NCI-H446 treated with DMSO at 0.1 percent for 48 hours (cell line): ENCODE results near the gene LMCD1.
"Not testable (repeated sequence)": the region's sequence is repeated elsewhere in the genome, so short reads cannot be mapped to it uniquely, and the experiment has no call there.

Experiments
- DNase-seq: peaks from one replicate; lab custom pipeline; 2025; lab: John Stamatoyannopoulos, UW

The LMCD1 gene

DNA sequence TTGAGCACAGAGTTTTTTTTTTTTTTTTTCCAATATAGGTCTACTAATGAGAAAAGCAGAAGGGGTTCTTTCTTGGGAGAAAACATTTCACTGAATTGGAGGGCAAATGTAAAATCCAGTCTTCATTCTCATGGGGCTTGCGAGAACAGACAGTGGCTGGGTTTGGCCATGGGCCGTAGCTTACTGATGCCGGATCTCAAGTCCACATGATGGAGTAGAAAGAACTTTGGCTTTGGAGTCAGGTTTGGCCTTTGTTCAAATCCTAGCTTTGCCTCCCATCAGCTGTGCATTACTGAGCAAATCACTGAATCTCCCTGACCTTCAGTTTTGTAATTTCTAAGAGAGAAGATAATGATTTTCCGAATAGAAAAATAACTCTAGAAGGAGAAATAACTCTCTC lies 59.7 kb downstream of the LMCD1 start:
- DNase-seq, result no peak

- no peak for DNase-seq
Measured at GRCh38 chr3:8562081-8562595, 60.5 kb downstream of the LMCD1 start.

DNA sequence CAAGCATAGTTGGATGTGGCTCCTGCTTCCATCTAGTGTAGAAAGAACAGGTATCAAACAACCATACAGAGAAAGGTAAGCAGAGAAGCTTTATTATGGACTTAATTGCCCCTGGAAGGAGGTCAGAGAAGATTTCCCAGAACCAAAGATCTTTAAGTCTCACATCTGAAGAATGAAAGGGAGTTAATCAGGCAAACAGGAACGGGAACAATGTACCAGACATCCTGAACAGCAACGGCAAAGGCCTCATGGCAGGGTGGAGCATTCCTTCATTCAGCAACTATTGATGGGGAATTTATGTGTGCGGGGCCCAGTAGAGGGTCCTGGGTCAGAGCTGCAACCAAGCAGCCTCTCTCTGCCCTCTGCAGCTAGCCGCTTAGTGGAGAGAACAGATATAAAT lies 61.5 kb downstream of the LMCD1 start:
- no peak for DNase-seq

GRCh38 chr3:8563597-8563996 lies 62.0 kb downstream of the LMCD1 start:
- DNase-seq, result no peak

- no peak for DNase-seq
Measured at GRCh38 chr3:8565376-8565775, 63.8 kb downstream of the LMCD1 start.

DNA sequence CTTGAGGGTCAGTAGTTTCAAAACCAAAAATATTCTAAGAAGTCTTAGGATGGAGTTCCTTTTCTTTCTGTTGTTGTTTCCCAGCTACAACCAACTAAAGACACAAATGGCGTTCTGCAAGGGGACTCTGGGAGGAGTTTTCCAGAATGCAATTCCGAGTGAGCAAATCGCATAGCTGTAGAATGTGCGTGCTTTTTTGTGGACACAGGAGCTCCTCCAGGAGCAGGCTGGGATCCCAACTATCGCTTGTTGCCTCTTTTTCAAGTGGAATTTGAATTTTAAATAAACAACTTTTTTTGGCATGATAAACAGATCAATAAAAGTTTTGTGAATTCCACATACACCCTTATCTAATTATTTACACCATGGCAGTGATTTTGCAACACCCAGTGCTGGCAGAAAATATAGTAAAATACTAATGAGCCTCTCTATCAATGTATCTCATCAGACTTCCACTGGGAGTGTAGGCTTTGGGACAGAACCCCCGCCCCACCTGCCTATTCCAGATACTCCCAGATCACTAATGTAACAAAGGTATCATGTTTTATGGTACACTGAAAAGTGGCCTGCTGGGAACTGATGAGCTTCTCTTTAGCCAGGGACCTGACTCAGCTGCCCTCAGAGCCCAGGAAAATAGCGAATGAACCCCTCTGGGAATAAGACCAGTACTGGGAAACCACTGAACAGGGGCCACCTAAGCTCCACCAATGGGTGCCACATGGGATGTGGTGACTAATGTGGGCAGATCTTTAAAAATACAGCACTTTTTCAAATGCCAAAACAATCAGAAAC lies 66.4 kb downstream of the LMCD1 start:
- no peak for DNase-seq

DNA sequence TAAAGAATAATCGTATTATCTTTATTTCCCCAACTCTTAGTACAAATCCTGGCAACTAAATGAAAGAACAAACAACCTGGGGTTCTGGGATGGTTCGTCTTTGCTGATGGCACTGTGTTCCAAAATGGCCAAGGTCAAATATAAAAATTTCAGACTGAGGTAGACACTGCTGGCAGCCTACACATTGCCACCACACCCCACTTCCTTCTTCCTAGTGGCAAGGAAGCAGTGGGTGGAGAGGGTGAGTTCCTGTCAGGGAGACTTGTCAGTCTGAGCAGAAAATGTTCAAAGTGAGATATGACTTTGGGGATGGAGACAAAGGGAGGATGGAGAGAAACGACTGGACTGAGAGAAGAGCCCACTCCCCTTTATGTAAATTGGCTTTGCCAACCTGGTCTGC lies 69.6 kb downstream of the LMCD1 start:
- no peak for DNase-seq

GRCh38 chr3:8573342-8573926 lies 71.8 kb downstream of the LMCD1 start:
- no peak for DNase-seq

GRCh38 chr3:8574040-8574669 lies 72.5 kb downstream of the LMCD1 start:
- no peak for DNase-seq

GRCh38 chr3:8574670-8575322 lies 73.2 kb downstream of the LMCD1 start:
- DNase-seq, result no peak

DNA sequence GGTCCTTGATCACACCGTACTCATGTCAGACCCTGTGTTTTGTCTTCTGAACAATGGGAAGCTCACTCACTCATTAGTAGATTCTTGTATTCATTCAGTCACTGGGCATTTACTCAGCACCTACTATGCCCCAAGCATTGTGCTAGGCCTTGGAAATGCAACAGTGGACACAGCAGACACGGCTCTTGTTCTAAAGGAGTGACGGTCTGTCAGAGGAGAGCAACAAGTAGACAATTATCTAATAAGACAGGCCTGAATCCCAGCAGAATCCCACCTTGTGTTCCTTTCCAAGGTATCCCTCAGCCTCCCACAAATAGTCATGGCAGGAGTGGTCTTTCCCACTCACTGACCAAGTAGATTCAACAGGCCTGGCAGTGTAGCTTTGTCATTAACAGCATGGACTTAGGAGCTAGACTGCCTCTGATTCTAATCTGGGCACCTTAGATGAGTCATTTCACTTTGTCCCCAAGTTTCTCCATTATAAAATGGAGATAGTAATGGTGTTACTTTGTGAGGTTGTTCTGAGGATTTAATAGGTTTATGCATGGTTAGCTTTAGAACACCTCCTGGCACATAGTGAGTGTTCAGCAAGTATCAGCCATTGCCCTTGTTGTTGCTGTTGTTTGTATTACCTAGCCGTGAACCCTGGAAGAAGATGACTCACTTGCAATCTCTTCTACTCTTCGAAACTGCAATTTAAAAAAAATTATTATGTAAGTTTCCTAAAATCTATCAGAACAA lies 73.9 kb downstream of the LMCD1 start:
- no peak for DNase-seq

GRCh38 chr3:8576436-8576835 lies 74.8 kb downstream of the LMCD1 start:
- DNase-seq, result no peak

- DNase-seq, result no peak
Measured at GRCh38 chr3:8576841-8577571, 75.4 kb downstream of the LMCD1 start.

DNA sequence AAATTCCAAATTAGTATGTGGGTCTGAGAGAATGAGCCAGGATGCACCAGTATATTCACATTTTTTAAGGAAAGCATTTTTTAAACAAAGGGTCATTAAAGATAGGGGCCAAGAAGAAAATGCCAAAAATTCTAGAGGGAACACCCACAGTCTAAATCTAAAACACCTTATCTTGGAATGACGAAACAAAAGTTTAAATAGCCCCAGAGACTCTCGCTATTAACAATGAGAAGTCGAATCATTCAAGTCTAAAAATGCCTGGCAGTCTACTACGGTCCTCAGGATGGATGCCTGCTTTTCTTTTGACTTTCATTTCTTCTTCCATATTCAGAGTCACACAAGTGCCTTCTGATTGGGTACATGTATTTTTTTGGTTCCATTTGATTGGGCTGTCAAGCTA lies 76.7 kb downstream of the LMCD1 start:
- no peak for DNase-seq

GRCh38 chr3:8579096-8579495 lies 77.5 kb downstream of the LMCD1 start:
- DNase-seq, result no peak

DNA sequence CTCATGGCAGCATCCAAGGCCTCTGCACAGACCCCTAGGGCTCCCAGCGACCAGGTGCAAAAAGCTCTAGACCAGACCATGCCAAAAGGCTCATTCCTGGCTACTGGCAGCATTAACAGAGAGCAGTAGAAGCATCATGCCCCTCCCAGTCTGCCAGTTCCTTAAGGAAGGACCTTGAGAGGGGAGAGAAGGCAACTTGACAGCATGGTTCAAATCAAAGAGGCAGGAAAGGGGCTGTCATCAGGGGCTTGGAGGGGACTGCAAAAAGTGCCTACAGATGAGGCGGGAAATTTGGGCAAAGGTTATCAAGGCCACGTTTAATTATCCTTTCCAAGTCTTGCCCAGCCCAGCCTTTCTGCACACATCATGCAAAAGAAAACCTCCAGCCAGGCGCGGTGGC lies 78.3 kb downstream of the LMCD1 start:
- no peak for DNase-seq

- not testable (repeated sequence) for DNase-seq
Measured at GRCh38 chr3:8580434-8580833, 78.8 kb downstream of the LMCD1 start.

GRCh38 chr3:8581373-8581772 lies 79.8 kb downstream of the LMCD1 start:
- no peak for DNase-seq

DNA sequence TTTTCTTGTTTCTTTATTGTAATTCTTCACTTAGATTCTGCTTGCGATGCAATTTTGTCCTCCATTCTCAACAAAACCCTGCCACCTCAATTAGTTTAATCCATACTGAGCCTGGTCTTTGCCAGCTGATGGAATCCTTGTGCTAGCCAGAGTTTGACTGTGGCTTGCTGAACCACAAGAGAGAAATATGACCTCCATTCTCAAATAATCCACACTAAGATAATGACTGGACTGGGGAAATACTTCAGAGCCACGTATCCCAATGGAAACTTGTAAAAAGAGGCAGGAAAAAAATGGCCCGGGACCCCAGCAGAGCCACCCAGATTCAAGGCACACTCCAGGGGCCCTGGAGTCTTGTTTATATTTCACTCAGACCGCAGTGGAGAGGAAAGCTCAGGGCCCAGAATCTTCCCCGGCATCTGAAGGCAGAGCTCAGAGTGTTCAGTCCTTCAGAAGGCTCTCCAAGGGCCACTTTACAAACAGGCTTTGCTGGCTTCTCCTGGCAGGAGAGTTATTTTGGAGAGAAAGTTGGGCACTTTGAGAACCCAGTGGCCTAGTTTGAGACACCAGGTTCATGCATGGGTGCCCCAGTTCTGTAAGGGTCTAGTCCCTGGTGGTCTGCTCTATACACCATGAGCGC lies 80.3 kb downstream of the LMCD1 start:
- no peak for DNase-seq

GRCh38 chr3:8584661-8585060 lies 83.0 kb downstream of the LMCD1 start:
- DNase-seq, result no peak
